ENCODE data around the gene PPM1D.
"Not testable (repeated sequence)": the region's sequence is repeated elsewhere in the genome, so short reads cannot be mapped to it uniquely, and the experiment has no call there.

DNA sequence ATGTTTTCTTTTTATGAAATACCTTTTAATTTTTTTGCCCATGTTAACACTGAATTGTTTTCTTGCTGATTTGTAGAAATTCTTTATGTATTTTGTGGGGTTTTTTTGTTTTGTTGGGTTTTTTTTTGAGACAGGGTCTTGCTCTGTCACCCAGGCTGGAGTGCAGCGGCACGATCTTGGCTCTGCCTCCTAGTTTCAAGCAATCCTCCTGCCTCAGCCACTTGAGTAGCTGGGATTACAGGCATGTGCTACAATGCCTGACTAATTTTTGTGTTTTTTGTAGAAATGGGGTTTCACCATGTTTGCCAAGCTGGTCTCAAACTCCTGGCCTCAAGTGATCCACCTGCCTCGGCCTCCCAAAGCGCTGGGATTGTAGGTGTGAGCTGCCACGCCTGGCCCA is 11.3 kb downstream of the PPM1D start:
- not testable (repeated sequence) for TF ChIP-seq CTCF (IDR thresholded peaks at IDR 0.05); EZH2 (IDR thresholded peaks at IDR 0.05; ENCODE audit: borderline replicate concordance, insufficient read depth, low read depth, low read length, poor library complexity, severe bottlenecking)
